HG03442 (cell line): ENCODE results near the gene RABGAP1L.

Experiments used
- ATAC-seq: cut with Tn5 transposase; IDR thresholded peaks from one replicate; pipeline ENCODE4 v1.9.1; 2021; ENCODE audit warnings: mild to moderate bottlenecking, moderate library complexity; ENCODE audit not compliant: unreplicated experiment

The RABGAP1L gene

GRCh38 chr1:174900317-174900716, 741.0 kb downstream of the RABGAP1L start:
- no peak for ATAC-seq

DNA sequence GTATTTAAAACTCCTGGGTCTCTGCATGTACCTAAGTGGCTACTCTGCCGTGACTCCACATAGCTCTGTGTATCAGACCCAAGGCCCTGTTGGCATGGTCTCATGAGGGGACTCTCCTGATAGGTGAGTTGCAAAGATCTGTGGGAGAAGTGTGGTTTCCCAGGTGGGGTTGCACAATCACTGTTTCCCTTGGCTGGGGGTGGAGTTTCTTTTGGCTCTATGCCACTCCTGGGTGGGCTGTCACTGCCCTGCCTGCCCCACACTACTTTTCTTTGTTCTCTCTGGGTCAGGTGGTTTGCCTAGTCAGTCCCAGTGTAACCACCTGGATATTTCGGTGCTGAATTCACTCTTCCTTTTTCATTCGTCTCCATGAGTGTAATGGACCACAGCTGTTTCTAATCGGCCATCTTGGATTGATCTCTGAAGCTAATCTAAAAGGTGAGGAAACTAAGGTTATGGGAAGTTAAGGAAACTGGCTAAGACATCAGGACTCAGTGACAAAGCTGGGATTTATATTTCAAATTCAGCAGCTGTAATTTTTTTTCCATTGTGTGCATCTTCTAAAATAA, 743.3 kb downstream of the RABGAP1L start:
- no peak for ATAC-seq

- no peak for ATAC-seq
These were observed 752.3 kb downstream of the RABGAP1L start for GRCh38 chr1:174911606-174912005.

GRCh38 chr1:174912264-174912663, 752.9 kb downstream of the RABGAP1L start:
- peak; percentile 53 for ATAC-seq

- ATAC-seq = no peak
These were observed 754.0 kb downstream of the RABGAP1L start for GRCh38 chr1:174913225-174913903.

DNA sequence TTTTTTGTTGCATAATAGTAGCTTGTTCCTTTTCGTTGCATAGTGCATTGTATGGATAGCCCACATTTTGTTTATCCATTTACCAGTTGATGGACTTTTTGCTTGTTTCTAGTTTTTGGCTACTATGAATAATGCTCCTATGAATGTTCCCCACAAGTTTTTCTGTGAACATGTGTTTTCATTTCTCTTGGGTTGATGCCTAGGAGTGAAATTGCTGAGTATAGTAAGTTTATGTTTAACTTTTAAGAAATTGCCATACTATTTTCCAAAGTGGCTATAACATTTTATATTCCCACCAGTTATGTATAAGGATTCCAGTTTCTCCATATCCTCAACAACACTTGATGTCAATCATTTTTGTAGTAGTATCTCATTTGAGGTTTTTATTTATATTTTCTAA, 755.7 kb downstream of the RABGAP1L start:
- no peak for ATAC-seq

DNA sequence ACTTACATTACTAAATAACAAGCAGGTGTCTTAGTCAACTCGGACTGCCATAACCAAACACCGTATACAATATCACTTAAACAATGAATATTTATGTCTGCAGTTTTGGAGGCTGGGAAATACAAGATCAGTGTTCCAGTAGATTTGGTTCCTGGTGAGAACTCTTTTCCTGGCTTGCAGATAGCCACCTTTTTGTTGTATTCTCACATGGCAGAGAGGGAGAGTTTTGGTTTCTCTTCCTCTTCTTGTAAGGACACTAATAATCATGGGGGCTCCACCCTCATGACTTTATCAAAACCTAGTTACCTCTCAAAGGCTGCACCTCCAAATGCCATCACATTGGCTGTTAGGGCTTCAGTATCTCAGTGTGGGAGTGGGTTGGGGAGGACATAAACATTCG, 757.5 kb downstream of the RABGAP1L start:
- no peak for ATAC-seq

- no peak for ATAC-seq
These were observed 760.8 kb downstream of the RABGAP1L start for GRCh38 chr1:174920093-174920492.

GRCh38 chr1:174922121-174922520, 762.8 kb downstream of the RABGAP1L start:
- no peak for ATAC-seq

DNA sequence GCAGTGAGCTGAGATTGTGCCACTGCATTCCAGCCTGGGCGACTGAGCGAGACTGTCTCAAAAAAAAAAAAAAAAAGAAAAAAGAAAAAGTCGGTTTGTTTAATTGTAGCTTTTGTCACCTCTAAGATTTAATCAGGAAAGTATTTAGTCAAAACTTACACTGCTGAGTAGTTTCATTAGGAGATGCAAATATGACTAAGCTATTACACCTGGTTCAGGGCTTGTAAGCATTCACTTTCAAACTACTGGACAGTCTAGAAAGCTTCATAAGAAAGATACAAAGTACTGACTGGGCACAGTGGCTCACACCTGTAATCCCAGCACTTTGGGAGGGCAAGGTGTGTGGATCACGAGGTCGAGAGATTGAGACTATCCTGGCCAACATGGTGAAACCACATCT, 764.5 kb downstream of the RABGAP1L start:
- no peak for ATAC-seq

GRCh38 chr1:174928541-174928940, 769.2 kb downstream of the RABGAP1L start:
- no peak for ATAC-seq

DNA sequence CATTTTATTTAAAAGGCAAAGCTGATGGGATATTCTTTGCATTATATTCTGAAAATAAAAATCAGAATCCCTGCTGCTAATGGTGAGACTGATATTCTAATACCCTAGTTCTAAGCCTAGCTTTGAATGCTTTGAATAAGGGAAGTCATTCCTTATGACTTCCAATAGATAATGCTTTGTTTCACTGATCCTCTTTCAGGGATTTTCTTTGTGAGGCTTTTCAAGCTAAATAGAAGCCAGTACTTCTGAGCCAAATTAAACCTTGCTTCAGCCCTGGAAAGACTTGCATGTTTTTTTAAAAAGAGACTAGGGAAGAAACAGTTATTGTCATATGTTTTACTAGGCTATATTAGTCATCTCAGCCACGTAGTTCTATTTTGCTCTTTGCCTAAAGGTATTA, 771.9 kb downstream of the RABGAP1L start:
- no peak for ATAC-seq

GRCh38 chr1:174932587-174932986, 773.3 kb downstream of the RABGAP1L start:
- no peak for ATAC-seq

GRCh38 chr1:174935961-174936727, 776.8 kb downstream of the RABGAP1L start:
- ATAC-seq = no peak

DNA sequence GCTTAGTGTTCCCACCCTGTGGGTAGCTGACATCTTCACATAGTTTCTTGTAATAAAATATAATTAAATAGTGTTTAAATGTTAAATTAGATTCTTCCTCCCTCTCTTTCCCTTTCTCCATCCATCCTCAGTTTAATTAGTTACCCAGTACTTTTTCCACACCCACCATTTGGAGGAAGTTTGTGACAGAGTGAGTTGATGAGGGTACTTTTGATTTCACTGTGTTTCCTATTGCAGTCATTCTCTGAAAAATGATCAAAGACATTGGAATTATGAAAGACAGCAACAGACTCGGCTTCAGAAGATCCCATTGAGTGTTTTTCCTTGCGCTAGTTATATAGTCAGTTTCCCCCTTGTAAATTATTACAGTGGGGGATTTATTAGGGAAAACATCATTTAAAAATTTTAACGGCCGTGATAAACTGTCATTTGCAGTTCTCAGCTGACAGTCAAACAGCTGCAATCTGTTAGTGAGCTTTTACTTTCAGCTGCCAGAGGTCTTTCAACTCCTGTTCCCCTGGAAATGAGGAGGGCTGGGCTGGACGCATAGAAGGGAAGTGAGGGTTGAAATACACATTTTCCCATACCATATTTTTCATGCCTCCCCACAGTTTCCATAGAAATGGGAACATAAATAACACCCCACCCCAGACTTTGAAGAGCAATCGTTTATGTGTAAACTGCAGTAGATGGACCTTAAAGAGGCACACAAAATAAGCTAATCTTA, 779.1 kb downstream of the RABGAP1L start:
- no peak for ATAC-seq

GRCh38 chr1:174939775-174940545, 780.6 kb downstream of the RABGAP1L start:
- ATAC-seq = no peak

DNA sequence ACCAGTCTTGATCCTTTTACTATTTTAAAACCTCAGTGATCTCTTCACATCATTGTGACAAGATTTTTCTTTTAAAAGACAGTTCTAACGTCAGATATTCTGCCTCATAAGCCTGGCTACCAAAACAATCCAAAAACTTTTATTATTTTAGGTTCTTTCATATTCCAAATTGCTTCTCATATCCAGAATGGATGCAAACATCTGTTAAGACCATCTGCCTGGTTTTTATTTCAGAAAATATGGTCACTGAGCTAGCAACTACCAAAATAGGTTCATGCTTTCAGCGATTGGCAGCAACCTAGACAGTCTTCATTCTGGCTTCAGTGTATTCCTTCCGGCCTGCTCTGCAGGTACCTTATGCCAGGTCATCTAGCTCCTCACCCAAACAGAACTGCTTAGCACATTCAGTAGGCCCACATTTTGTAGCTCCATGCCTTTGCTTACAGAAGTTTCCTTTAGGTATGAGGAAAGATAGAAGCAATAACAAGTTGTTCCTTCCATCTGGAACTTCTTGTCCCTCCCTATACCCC, 781.4 kb downstream of the RABGAP1L start:
- ATAC-seq = no peak

GRCh38 chr1:174942547-174943255, 783.4 kb downstream of the RABGAP1L start:
- no peak for ATAC-seq

DNA sequence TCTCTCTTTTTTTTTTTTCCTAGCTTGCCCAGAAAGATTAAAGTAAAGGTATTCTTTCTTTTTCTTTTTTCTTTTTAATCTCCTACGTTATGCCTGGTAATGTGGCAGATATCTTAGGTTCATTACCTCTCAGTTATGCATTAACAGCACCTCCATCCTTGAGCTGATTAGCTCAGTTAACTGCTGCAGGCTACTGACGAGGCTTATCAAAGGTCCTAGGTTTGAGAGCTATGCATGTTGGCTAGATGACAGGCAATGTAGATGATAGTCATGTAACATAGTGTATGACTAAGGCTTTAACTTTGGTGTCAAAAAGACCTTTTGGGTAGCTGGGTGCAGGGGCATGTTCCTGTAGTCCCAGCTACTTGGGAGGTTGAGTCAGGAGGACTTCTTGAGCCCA, 786.7 kb downstream of the RABGAP1L start:
- no peak for ATAC-seq

GRCh38 chr1:174949061-174949460, 789.7 kb downstream of the RABGAP1L start:
- ATAC-seq = no peak
